GM23248 (cell line): ENCODE results near the gene TBX3. TPM values are rescaled to one million over a fixed set of nuclear protein-coding genes. Genes with fewer than 3 reads are reported as not detected.

Source experiments
- DNase-seq: peaks from one replicate; pipeline ENCODE4 v3.0.0-alpha.2; 2015
- H2AFZ ChIP-seq: fragments of 200-600 bp; sonication (generic); 2 replicates; pipeline ENCODE4 v1.6.1; 2016; ENCODE audit warnings: antibody characterized with exemption
- H3F3A ChIP-seq: fragments of 200-600 bp; sonication (generic); 2 replicates; pipeline ENCODE4 v1.6.1; 2016; ENCODE audit warnings: mild to moderate bottlenecking, antibody characterized with exemption, mixed run types; ENCODE audit not compliant: insufficient read depth
- H3K27ac ChIP-seq: fragments of 200-600 bp; sonication (generic); 2 replicates; pipeline ENCODE4 v1.5.1; 2016; ENCODE audit warnings: mild to moderate bottlenecking
- H3K27me3 ChIP-seq: fragments of 200-600 bp; sonication (generic); replicated peaks from 2 replicates; pipeline ENCODE4 v1.6.1; 2016; ENCODE audit warnings: mild to moderate bottlenecking; ENCODE audit not compliant: insufficient read depth
- H3K36me3 ChIP-seq: fragments of 200-600 bp; sonication (generic); 2 replicates; pipeline ENCODE4 v1.6.1; 2016; ENCODE audit warnings: low read depth, mild to moderate bottlenecking
- H3K4me1 ChIP-seq: fragments of 200-600 bp; sonication (generic); 2 replicates; pipeline ENCODE4 v1.6.1; 2016; ENCODE audit warnings: mild to moderate bottlenecking; ENCODE audit not compliant: insufficient read depth
- H3K4me2 ChIP-seq: fragments of 200-600 bp; sonication (generic); one replicate; pipeline ENCODE4 v1.6.1; 2016; ENCODE audit warnings: mild to moderate bottlenecking; ENCODE audit not compliant: unreplicated experiment
- H3K4me3 ChIP-seq: fragments of 200-600 bp; sonication (generic); 2 replicates; pipeline ENCODE4 v1.5.1; 2016; ENCODE audit warnings: mild to moderate bottlenecking
- H3K79me2 ChIP-seq: fragments of 200-600 bp; sonication (generic); 2 replicates; pipeline ENCODE4 v1.6.1; 2016; ENCODE audit warnings: mild to moderate bottlenecking; ENCODE audit not compliant: insufficient read depth
- H3K9ac ChIP-seq: fragments of 200-600 bp; sonication (generic); 2 replicates; pipeline ENCODE4 v1.6.1; 2016; ENCODE audit warnings: mild to moderate bottlenecking
- H3K9me2 ChIP-seq: fragments of 200-600 bp; sonication (generic); 2 replicates; pipeline ENCODE4 v1.6.1; 2016; ENCODE audit warnings: mixed run types, mild to moderate bottlenecking, moderate library complexity; ENCODE audit not compliant: insufficient read depth
- H3K9me3 ChIP-seq: fragments of 200-600 bp; sonication (generic); one replicate; pipeline ENCODE4 v1.6.1; 2017; ENCODE audit warnings: low read depth
- H4K20me1 ChIP-seq: fragments of 200-600 bp; sonication (generic); 2 replicates; pipeline ENCODE4 v1.6.0; 2016; ENCODE audit not compliant: insufficient read depth
- EZH2 ChIP-seq: fragments of 200-600 bp; sonication (generic); IDR thresholded peaks from 2 replicates; pipeline ENCODE4 v1.6.1; 2018; ENCODE audit warnings: antibody characterized with exemption, mild to moderate bottlenecking; ENCODE audit not compliant: insufficient read depth, poor library complexity, severe bottlenecking
- EZH2phosphoT487 ChIP-seq: fragments of 200-600 bp; sonication (generic); IDR thresholded peaks from 2 replicates; pipeline ENCODE4 v1.6.1; 2018; ENCODE audit warnings: antibody characterized with exemption, moderate library complexity, mild to moderate bottlenecking, low read depth; ENCODE audit not compliant: insufficient read depth
- WGBS, 2 experiments: methylation state at CpG; one replicate each; pipeline ENCODE4 v1.1.6; 2015 to 2017; ENCODE audit warnings: low lambda C conversion rate in 2 of 2, low coverage in 1 of 2; ENCODE audit errors: missing lambda C conversion rate in 2 of 2; 5-methylcytosine and 5-hydroxymethylcytosine counted together
- in situ Hi-C: fragments of 300-500 bp; cut with MboI; formaldehyde crosslinking; loops from 2 replicates; pipeline ENCODE4 v1.15.0; 2020
- polyA plus RNA-seq: library from polyadenylated mRNA; unstranded; fragments of >200 nt; fragmentation: Nextera tagmentation; extraction: Ambion mirVana; gene quantifications from 2 replicates; pipeline ENCODE4 v1.2.1, GENCODE V29; 2016
- total RNA-seq: library from RNA; depleted of rRNA; stranded (reverse); fragments of >200 nt; shearing (Covaris generic); gene quantifications from 2 replicates; pipeline ENCODE4 v1.2.3, GENCODE V29; 2014

Gene TBX3
- total and polyA plus RNA-seq, 2 experiments from 2014 or later, result 25.1 to 29.2 TPM

DNA sequence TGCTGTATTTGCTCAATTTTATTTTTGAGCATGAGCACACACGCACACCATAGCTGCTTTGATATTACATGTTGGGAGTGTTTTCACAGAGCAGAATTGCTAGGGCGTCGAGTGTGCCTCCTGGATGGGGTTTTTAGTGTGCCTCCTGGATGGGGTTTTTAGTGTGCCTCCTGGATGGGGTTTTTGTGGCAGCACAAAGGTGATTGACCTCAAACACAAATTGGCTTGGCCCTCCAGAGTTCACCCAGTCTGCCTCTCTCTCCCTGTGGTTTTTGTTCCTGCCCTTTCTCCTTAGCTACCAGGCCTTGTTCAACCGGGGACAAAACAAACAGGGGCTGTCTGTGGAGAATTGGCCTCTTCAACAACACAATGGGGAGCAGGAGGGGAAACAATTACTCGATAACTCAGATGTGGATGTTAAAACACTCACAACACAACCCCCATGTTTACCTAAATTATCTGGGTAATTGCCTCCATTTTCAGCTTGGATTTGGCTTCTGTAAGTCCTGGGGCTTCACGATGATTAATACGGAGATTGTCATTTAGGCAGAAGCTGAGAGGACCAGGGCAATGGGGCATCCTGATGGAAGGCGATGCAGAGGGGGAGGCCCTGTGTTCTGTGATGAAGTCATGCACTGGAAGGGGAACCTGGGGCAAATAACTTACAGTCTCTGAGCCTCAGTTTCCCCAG lies 26.9 kb downstream of the TBX3 start:
- in situ Hi-C loops, result no loop called here

DNA sequence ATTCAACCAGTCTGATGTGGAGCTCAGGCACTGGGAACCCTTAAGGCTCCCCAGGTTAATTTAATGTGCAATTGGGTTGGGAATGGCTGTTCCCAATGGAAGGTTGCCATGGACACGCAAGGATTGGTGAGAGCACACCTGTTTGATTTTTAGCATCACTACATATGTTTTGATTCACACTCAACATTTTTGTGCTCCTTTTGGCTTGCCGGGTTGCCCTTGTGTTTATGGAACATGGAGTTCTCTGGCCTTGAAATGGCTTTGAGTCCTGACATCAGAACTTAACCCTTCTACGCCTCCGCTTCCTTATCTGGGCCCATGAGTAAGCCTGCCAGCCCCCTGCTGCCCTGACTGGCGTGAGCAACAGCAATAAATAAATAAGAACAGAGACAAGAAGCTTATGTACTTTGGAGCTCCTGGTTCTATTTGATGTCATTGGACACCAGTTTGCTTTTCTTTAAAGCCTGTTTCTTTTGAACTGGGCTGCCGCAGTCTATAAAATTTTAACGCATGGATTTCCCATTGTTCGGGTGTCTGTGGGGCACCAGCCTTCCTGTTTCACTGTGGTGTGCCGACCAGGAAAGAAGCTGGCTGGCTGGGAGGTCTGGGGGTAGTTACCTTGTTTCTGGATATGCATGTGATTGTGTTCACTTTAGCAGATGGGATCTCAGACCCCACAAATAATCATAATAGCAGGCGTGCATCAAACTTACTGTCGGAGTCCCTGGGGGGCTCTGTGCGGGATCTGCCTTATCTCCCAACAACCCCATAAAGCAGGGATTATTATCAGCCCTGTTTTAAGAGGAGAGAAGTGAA lies 27.8 kb downstream of the TBX3 start:
- Histone ChIP-seq H3K79me2 (no peaks in the 10 kb centered on the region), H2AFZ (no peak overlapping the region), H3K4me2 (no peak overlapping the region), H3K36me3 (no peaks in the 10 kb centered on the region), H3K9ac (no peak overlapping the region), H3K4me3 (no peak overlapping the region), H4K20me1 (no peaks in the 10 kb centered on the region), H3K9me2 (no peaks in the 10 kb centered on the region), H3F3A (no peaks in the 10 kb centered on the region), H3K27me3 (no peaks in the 10 kb centered on the region), H3K4me1 (no peaks in the 10 kb centered on the region), H3K27ac (no peak overlapping the region), H3K9me3 (no peaks in the 10 kb centered on the region)
- DNase-seq, result no peak
- 85 to 86% methylated on average over 12 of the region's 12 CpGs for WGBS, 2 experiments
- in situ Hi-C loops, result no loop called here
- TF ChIP-seq EZH2phosphoT487 (no peak), EZH2 (no peak)

More for the DNA sequence above, 26.9 kb downstream of the TBX3 start:
- Histone ChIP-seq H2AFZ (no peak overlapping the region), H3K4me3 (no peak overlapping the region), H3K36me3 (no peaks in the 10 kb centered on the region), H3K79me2 (no peaks in the 10 kb centered on the region), H3K9me2 (no peaks in the 10 kb centered on the region), H3K9ac (no peak overlapping the region), H3K27ac (no peak overlapping the region), H3K4me2 (no peak overlapping the region), H3K27me3 (no peaks in the 10 kb centered on the region), H3K4me1 (no peaks in the 10 kb centered on the region; the same call in 1 of the 2 replicates), H3K9me3 (no peaks in the 10 kb centered on the region), H4K20me1 (no peaks in the 10 kb centered on the region), H3F3A (no peaks in the 10 kb centered on the region)
- no peak for DNase-seq
- TF ChIP-seq EZH2 (no peak), EZH2phosphoT487 (no peak)
- 82 to 86% methylated on average over 8 of the region's 8 CpGs for WGBS, 2 experiments

GRCh38 chr12:114649585-114649984 lies 34.4 kb downstream of the TBX3 start:
- H3K27me3 ChIP-seq, result peaks cover 4% of the 10 kb centered on the region; the same call in 1 of the 2 replicates
- 49% methylated on average over 10 of the region's 10 CpGs for WGBS, 2 experiments
- H3K9me2 ChIP-seq, result no peaks in the 10 kb centered on the region
- no peaks in the 10 kb centered on the region for H3K9me3 ChIP-seq
- no peaks in the 10 kb centered on the region for H3F3A ChIP-seq
- H3K79me2 ChIP-seq, result no peaks in the 10 kb centered on the region
- H3K4me1 ChIP-seq, result no peaks in the 10 kb centered on the region
- no peaks in the 10 kb centered on the region for H4K20me1 ChIP-seq
- no peaks in the 10 kb centered on the region for H3K36me3 ChIP-seq
- DNase-seq, result no peak
- no peak overlapping the region for H3K4me2 ChIP-seq
- in situ Hi-C loops, result loop anchor here (10.0 kb wide), 1 partner anchor 665 kb away; no protein-coding TSS in a partner anchor
- no peak overlapping the region for H3K4me3 ChIP-seq
- no peak for TF ChIP-seq EZH2
- no peak for TF ChIP-seq EZH2phosphoT487
- H2AFZ ChIP-seq, result no peak overlapping the region
- no peak overlapping the region for H3K9ac ChIP-seq
- no peak overlapping the region for H3K27ac ChIP-seq

- no peaks in the 10 kb centered on the region for H3K79me2 ChIP-seq
- peaks cover 4% of the 10 kb centered on the region; the same call in 1 of the 2 replicates for H3K27me3 ChIP-seq
- H3K9ac ChIP-seq, result no peak overlapping the region
- no peaks in the 10 kb centered on the region for H3F3A ChIP-seq
- no peak overlapping the region for H2AFZ ChIP-seq
- H3K9me3 ChIP-seq, result no peaks in the 10 kb centered on the region
- no peaks in the 10 kb centered on the region for H3K36me3 ChIP-seq
- 77 to 86% methylated on average over 3 of the region's 3 CpGs for WGBS, 2 experiments
- H3K4me3 ChIP-seq, result no peak overlapping the region
- no peak overlapping the region for H3K4me2 ChIP-seq
- DNase-seq, result no peak
- TF ChIP-seq EZH2phosphoT487 (no peak), EZH2 (no peak)
- no peaks in the 10 kb centered on the region for H4K20me1 ChIP-seq
- in situ Hi-C loops, result loop anchor here (10.0 kb wide), 1 partner anchor 664 kb away; no protein-coding TSS in a partner anchor
- H3K27ac ChIP-seq, result no peak overlapping the region
- no peaks in the 10 kb centered on the region for H3K4me1 ChIP-seq
- H3K9me2 ChIP-seq, result no peaks in the 10 kb centered on the region
Observed at GRCh38 chr12:114648711-114649110, 35.3 kb downstream of the TBX3 start.
